HCT116 (cell line): ENCODE measurements around the gene MCM8. TPM values are rescaled to one million over a fixed set of nuclear protein-coding genes. Genes with fewer than 3 reads are reported as not detected.

ENCODE experiments used
- ATAC-seq: fragments of 200-7000 bp; cut with Tn5 transposase; 2 replicates; pipeline ENCODE4 v1.9.1; 2020; ENCODE audit warnings: mild to moderate bottlenecking, moderate library complexity
- BruUV-seq: library from RNA; stranded (reverse); fragments of 400-500 nt; replicated peaks from 2 replicates; lab custom pipeline; 2021; lab: Mats Ljungman, UMichigan
- CTCF ChIA-PET: fragments of 300-600 bp; sonication (Branson Sonifier 250); formaldehyde crosslinking; loops from one replicate; lab custom pipeline; 2021; ENCODE audit warnings: antibody characterized with exemption; lab: Charles Lee
- POLR2A ChIA-PET: fragments of 300-600, 350-600 bp; sonication (Branson Sonifier 250); formaldehyde crosslinking; loops from one replicate; lab custom pipeline; 2021; ENCODE audit warnings: antibody characterized with exemption; lab: Charles Lee
- RAD21 ChIA-PET, 2 experiments: fragments of 300-600 bp; sonication (Branson Sonifier 250); formaldehyde crosslinking; loops; one replicate each; lab custom pipeline; 2023; ENCODE audit warnings: low total read pairs in 2 of 2; ENCODE audit not compliant: uncharacterized antibody in 2 of 2, unreplicated experiment in 2 of 2, low non-redundant PET in 1 of 2; lab: Charles Lee
- DNase-seq: peaks from one replicate; pipeline ENCODE4 v3.0.0-alpha.2; 2010; ENCODE audit warnings: low read depth, low spot score
- H2AFZ ChIP-seq: fragments of 200-600 bp; shearing (Covaris generic), sonication (generic); 2 replicates; pipeline ENCODE4 v1.6.1; 2017; ENCODE audit warnings: low read depth, mixed run types, mixed read lengths, antibody characterized with exemption, low read length; ENCODE audit not compliant: poor library complexity, severe bottlenecking
- H3K27ac ChIP-seq: 2 replicates; pipeline ENCODE4 v1.5.1; 2012; ENCODE audit warnings: low read depth, low read length
- H3K27me3 ChIP-seq: fragments of 200-600 bp; sonication (generic); 2 replicates; pipeline ENCODE4 v1.6.1; 2016; ENCODE audit warnings: mixed run types, low read length, mixed read lengths; ENCODE audit not compliant: insufficient read depth
- H3K36me3 ChIP-seq, 2 experiments: fragments of 200-500 bp in 1 of 2; fragments of 200-600 bp in 1 of 2; sonication (Bioruptor generic) in 1 of 2; sonication (generic) in 1 of 2; 2 replicates each; pipeline versions ENCODE4 v1.5.1 to v1.6.1; 2014 to 2016; ENCODE audit warnings: low read length in 2 of 2, inconsistent platforms in 1 of 2, mixed read lengths in 1 of 2, mixed run types in 1 of 2; ENCODE audit not compliant: insufficient read depth in 2 of 2, control insufficient read depth in 1 of 2
- H3K4me1 ChIP-seq, 2 experiments: fragments of 200-600 bp in 1 of 2; sonication (generic) in 1 of 2; 2 replicates each; pipeline versions ENCODE4 v1.5.1 to v1.6.1; 2012 to 2017; ENCODE audit warnings: low read length in 2 of 2, inconsistent platforms in 1 of 2, mild to moderate bottlenecking in 1 of 2, mixed read lengths in 1 of 2, mixed run types in 1 of 2, moderate library complexity in 1 of 2; ENCODE audit not compliant: insufficient read depth in 2 of 2, control insufficient read depth in 1 of 2
- H3K4me2 ChIP-seq: fragments of 200-600 bp; sonication (generic); 2 replicates; pipeline ENCODE4 v1.6.1; 2017; ENCODE audit warnings: mixed run types, low read length, mixed read lengths
- H3K4me3 ChIP-seq, 2 experiments: fragments of 200-600 bp in 1 of 2; sonication (generic) in 1 of 2; replicated peaks in 1 of 2; 2 replicates each; pipeline ENCODE4 v1.5.1; 2011 to 2016; ENCODE audit warnings: low read length in 2 of 2, control low read depth in 1 of 2, low read depth in 1 of 2, mild to moderate bottlenecking in 1 of 2, mixed read lengths in 1 of 2, mixed run types in 1 of 2
- H3K79me2 ChIP-seq: fragments of 200-600 bp; sonication (generic); 2 replicates; pipeline ENCODE4 v1.6.1; 2017; ENCODE audit warnings: mild to moderate bottlenecking, mixed run types, low read length, moderate library complexity, mixed read lengths; ENCODE audit not compliant: insufficient read depth
- H3K9ac ChIP-seq: fragments of 200-600 bp; sonication (generic); 2 replicates; pipeline ENCODE4 v1.6.1; 2016; ENCODE audit warnings: low read length, mixed read lengths
- H3K9me2 ChIP-seq: fragments of 200-600 bp; sonication (generic), shearing (Covaris generic); 2 replicates; pipeline ENCODE4 v1.6.1; 2017; ENCODE audit warnings: mixed run types, mild to moderate bottlenecking, moderate library complexity; ENCODE audit not compliant: insufficient read depth
- H3K9me3 ChIP-seq, 2 experiments: fragments of 200-500 bp in 1 of 2; fragments of 200-600 bp in 1 of 2; sonication (Bioruptor generic) in 1 of 2; sonication (generic) in 1 of 2; 2 replicates each; pipeline ENCODE4 v1.6.1; 2014 to 2017; ENCODE audit warnings: low read length in 2 of 2, mixed read lengths in 2 of 2, inconsistent platforms in 1 of 2, low read depth in 1 of 2, mild to moderate bottlenecking in 1 of 2, mixed run types in 1 of 2, moderate library complexity in 1 of 2; ENCODE audit not compliant: control insufficient read depth in 1 of 2, insufficient read depth in 1 of 2
- H4K20me1 ChIP-seq: fragments of 200-600 bp; sonication (generic), shearing (Covaris generic); 2 replicates; pipeline ENCODE4 v1.6.1; 2017; ENCODE audit warnings: mixed run types, mild to moderate bottlenecking, moderate library complexity; ENCODE audit not compliant: insufficient read depth
- ATF3 ChIP-seq: IDR thresholded peaks from 2 replicates; pipeline ENCODE4 v1.6.1; 2012
- CBX3 ChIP-seq: IDR thresholded peaks from 2 replicates; pipeline ENCODE4 v1.6.1; 2012; ENCODE audit warnings: low read depth
- CEBPB ChIP-seq: IDR thresholded peaks from 2 replicates; pipeline ENCODE4 v1.6.1; 2012; ENCODE audit warnings: low read depth
- CTCF ChIP-seq, 3 experiments: fragments of 200-600 bp in 1 of 3; sonication (generic) in 1 of 3; IDR thresholded peaks in 2 of 3; conservative IDR thresholded peaks in 1 of 3; 2 replicates each; pipeline ENCODE4 v1.5.1; 2012 to 2017; ENCODE audit warnings: low read depth in 2 of 3, low read length in 2 of 3, antibody characterized with exemption in 1 of 3, borderline replicate concordance in 1 of 3, control low read depth in 1 of 3, mild to moderate bottlenecking in 1 of 3, mixed read lengths in 1 of 3, mixed run types in 1 of 3, moderate library complexity in 1 of 3; ENCODE audit not compliant: insufficient read depth in 1 of 3
- ELF1 ChIP-seq: IDR thresholded peaks from 2 replicates; pipeline ENCODE4 v1.6.1; 2012; ENCODE audit warnings: low read depth, borderline replicate concordance
- EZH2phosphoT487 ChIP-seq: fragments of 200-600 bp; IDR thresholded peaks from 2 replicates; pipeline ENCODE4 v1.6.1; 2018; ENCODE audit warnings: antibody characterized with exemption, borderline replicate concordance
- FOSL1 ChIP-seq: IDR thresholded peaks from 2 replicates; pipeline ENCODE4 v1.6.1; 2012; ENCODE audit warnings: low read depth
- MAX ChIP-seq: IDR thresholded peaks from 2 replicates; pipeline ENCODE4 v1.6.1; 2012
- RAD21 ChIP-seq: IDR thresholded peaks from 2 replicates; pipeline ENCODE4 v1.6.1; 2012; ENCODE audit warnings: low read depth, mild to moderate bottlenecking
- SIN3A ChIP-seq: IDR thresholded peaks from 2 replicates; pipeline ENCODE4 v1.6.1; 2012; ENCODE audit warnings: low read depth
- SRF ChIP-seq: IDR thresholded peaks from 2 replicates; pipeline ENCODE4 v1.6.1; 2012; ENCODE audit warnings: low read depth
- TCF7L2 ChIP-seq: IDR thresholded peaks from 2 replicates; pipeline ENCODE4 v1.7.0; 2011; ENCODE audit warnings: borderline replicate concordance, inconsistent platforms; ENCODE audit not compliant: insufficient read depth, insufficient read length; ENCODE audit errors: extremely low read depth
- YY1 ChIP-seq: IDR thresholded peaks from 2 replicates; pipeline ENCODE4 v1.6.1; 2011; ENCODE audit warnings: low read length, low read depth, moderate library complexity, mild to moderate bottlenecking; ENCODE audit not compliant: insufficient replicate concordance; ENCODE audit errors: extremely low read depth
- ZFX ChIP-seq: fragments of 450-650 bp; IDR thresholded peaks from 2 replicates; pipeline ENCODE4 v1.6.1; 2017
- ZNF274 ChIP-seq: fragments of 200-500 bp; sonication (Bioruptor generic); IDR thresholded peaks from 2 replicates; pipeline ENCODE4 v1.6.1; 2014; ENCODE audit warnings: mild to moderate bottlenecking, low read depth, low read length, inconsistent platforms
- intact Hi-C: fragments of 100-400 bp; cut with micrococcal nuclease; formaldehyde crosslinking; loops from 2 replicates; pipeline ENCODE4 v1.10.0; 2022
- total RNA-seq: library from RNA; stranded (reverse); gene quantifications from one replicate; pipeline ENCODE4 v1.2.1, GENCODE V29; 2021; ENCODE audit not compliant: unreplicated experiment

The MCM8 gene
- total RNA-seq, 1 experiment from 2014 or later, result 21.9 TPM

DNA sequence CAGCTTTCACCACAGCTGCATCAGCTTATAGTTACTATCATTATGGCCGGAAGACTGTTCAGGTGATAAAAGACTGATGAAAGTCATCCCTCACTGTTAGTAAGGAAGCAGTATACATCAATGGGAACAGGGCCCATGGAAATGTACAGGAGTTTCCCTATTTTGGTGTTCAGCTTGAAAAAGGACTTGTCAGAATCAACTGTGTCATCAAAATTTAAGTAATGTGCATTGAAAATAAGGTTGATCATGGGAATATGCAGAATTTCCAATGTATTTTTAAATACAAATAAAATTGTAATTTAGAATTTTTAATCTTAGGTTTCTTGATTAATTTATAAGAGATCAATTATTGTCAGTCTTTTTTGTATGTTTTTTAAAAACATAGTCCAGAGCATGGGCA is 86.6 kb downstream of the MCM8 start:
- Histone ChIP-seq H3K9me3 (no peaks in the 10 kb centered on the region), H3K9me2 (no peaks in the 10 kb centered on the region), H3K4me3 (no peak overlapping the region), H3K36me3 (peaks cover 17 to 33% of the 10 kb centered on the region in 2 experiments; a peak in 3 of 4 replicates)
- no TSS peak for BruUV-seq
- no peak for TF ChIP-seq SIN3A
- no peak for TF ChIP-seq FOSL1
- TF ChIP-seq MAX, result no peak
- TF ChIP-seq ZFX, result no peak
- no peak for TF ChIP-seq EZH2phosphoT487
- no peak for TF ChIP-seq CTCF (IDR thresholded peaks at IDR 0.05 in 2 of 3, conservative IDR thresholded peaks at IDR 0.05 in 1 of 3; ENCODE audit: borderline replicate concordance in 1 of 3, insufficient read depth in 1 of 3, low read depth in 2 of 3, low read length in 2 of 3)
- no peak for TF ChIP-seq SRF
- no peak for TF ChIP-seq ATF3
- no peak for TF ChIP-seq YY1
- TF ChIP-seq TCF7L2, result no peak
- no peak for TF ChIP-seq CBX3
- TF ChIP-seq RAD21, result no peak
- TF ChIP-seq CEBPB, result no peak
- TF ChIP-seq ZNF274, result no peak
- TF ChIP-seq ELF1, result no peak
- TF ChIP-seq, all 23 proteins: peak for 0
- Histone ChIP-seq H3K9ac (no peak overlapping the region), H2AFZ (no peak overlapping the region), H3K4me2 (no peak overlapping the region), H4K20me1 (0 out of 2 replicates have a peak, but pooled peaks cover 5% of the 10 kb centered on the region), H3K79me2 (peaks cover 7% of the 10 kb centered on the region; the same call in 1 of the 2 replicates), H3K27me3 (no peaks in the 10 kb centered on the region), H3K27ac (no peak overlapping the region), H3K4me1 (no peaks in the 10 kb centered on the region)
- ChIA-PET RAD21 (no interaction called here), CTCF (no interaction called here), POLR2A (no interaction called here)
- ATAC-seq, result no peak
- intact Hi-C loops, result no loop called here
- DNase-seq, result no peak
